ENCODE measurements around the gene LPGAT1.

DNA sequence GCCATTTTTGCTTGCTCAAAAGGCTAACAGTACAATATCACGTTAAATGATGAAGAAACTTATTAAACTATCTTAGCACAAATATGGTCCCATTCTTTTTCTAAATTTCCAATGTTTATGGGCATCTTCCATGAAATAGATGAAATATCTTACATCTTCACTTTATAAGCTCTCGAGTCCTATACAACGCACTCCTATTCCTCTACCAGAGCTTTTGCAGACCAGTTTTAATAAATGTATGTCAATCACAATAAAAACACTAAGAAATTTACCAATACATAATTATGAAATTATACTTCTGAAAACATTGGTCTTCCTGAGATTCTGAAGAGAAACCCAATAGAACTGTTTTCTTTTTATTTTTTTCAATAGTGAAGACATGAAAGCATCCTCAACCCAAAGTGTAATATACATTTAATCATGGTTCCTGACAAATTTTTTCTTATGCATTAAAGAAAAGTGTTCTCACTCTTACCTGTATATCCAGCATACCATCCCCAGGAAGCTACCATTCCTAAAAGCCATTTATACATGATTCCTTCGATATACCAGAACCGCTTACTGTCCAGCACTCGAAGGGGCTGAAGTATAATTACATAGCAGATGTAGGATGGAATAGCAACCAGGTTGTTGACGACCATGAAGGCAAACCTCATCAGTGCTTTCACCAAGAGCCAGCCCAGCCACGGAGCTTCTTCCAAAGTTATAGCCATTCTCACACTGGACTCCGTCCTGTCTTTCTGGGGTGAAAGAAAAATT lies 1.8 kb downstream of the LPGAT1 start:
- TF ChIP-seq, protein P1, sequence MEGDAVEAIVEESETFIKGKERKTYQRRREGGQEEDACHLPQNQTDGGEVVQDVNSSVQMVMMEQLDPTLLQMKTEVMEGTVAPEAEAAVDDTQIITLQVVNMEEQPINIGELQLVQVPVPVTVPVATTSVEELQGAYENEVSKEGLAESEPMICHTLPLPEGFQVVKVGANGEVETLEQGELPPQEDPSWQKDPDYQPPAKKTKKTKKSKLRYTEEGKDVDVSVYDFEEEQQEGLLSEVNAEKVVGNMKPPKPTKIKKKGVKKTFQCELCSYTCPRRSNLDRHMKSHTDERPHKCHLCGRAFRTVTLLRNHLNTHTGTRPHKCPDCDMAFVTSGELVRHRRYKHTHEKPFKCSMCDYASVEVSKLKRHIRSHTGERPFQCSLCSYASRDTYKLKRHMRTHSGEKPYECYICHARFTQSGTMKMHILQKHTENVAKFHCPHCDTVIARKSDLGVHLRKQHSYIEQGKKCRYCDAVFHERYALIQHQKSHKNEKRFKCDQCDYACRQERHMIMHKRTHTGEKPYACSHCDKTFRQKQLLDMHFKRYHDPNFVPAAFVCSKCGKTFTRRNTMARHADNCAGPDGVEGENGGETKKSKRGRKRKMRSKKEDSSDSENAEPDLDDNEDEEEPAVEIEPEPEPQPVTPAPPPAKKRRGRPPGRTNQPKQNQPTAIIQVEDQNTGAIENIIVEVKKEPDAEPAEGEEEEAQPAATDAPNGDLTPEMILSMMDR (IDR thresholded peaks at IDR 0.05; ENCODE audit: low read length), result no peak
- no peak for TF ChIP-seq EZH2 (optimal IDR thresholded peaks at IDR 0.05; ENCODE audit: low read depth, low read length)
